Thyroid gland (tissue), 4 donors: ENCODE results near the gene NR3C2.

Source experiments
- POLR2A ChIP-seq, 2 donors: fragments of 450-650 bp; IDR thresholded peaks; one replicate each; pipeline ENCODE4 v1.6.1; 2017; ENCODE audit warnings: antibody characterized with exemption in 2 of 2, mild to moderate bottlenecking in 2 of 2, moderate library complexity in 1 of 2
- TF ChIP-seq, protein P1 (sequence below), 6 experiments: fragments of 200-600 bp in 3 of 6; fragments of 450-650 bp in 3 of 6; sonication (generic) in 3 of 6; IDR thresholded peaks; one replicate each; pipeline ENCODE4 v1.5.1; 2016 to 2019; ENCODE audit warnings: antibody characterized with exemption in 6 of 6, mild to moderate bottlenecking in 2 of 6, inconsistent platforms in 1 of 6, moderate library complexity in 1 of 6

GRCh38 chr4:148229798-148230197 is 212.4 kb downstream of the NR3C2 start:
- TF ChIP-seq, protein P1, sequence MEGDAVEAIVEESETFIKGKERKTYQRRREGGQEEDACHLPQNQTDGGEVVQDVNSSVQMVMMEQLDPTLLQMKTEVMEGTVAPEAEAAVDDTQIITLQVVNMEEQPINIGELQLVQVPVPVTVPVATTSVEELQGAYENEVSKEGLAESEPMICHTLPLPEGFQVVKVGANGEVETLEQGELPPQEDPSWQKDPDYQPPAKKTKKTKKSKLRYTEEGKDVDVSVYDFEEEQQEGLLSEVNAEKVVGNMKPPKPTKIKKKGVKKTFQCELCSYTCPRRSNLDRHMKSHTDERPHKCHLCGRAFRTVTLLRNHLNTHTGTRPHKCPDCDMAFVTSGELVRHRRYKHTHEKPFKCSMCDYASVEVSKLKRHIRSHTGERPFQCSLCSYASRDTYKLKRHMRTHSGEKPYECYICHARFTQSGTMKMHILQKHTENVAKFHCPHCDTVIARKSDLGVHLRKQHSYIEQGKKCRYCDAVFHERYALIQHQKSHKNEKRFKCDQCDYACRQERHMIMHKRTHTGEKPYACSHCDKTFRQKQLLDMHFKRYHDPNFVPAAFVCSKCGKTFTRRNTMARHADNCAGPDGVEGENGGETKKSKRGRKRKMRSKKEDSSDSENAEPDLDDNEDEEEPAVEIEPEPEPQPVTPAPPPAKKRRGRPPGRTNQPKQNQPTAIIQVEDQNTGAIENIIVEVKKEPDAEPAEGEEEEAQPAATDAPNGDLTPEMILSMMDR (IDR thresholded peaks at IDR 0.05): no peak
- no peak for TF ChIP-seq POLR2A (IDR thresholded peaks at IDR 0.05)
